Fibroblast of skin of left biceps (primary cell): ENCODE results near the gene WDR27.

Experiments used
- DNase-seq, 2 experiments: peaks; one replicate each; pipeline ENCODE4 v3.0.0-alpha.2; 2013; ENCODE audit warnings: low read depth in 2 of 2

The WDR27 gene

DNA sequence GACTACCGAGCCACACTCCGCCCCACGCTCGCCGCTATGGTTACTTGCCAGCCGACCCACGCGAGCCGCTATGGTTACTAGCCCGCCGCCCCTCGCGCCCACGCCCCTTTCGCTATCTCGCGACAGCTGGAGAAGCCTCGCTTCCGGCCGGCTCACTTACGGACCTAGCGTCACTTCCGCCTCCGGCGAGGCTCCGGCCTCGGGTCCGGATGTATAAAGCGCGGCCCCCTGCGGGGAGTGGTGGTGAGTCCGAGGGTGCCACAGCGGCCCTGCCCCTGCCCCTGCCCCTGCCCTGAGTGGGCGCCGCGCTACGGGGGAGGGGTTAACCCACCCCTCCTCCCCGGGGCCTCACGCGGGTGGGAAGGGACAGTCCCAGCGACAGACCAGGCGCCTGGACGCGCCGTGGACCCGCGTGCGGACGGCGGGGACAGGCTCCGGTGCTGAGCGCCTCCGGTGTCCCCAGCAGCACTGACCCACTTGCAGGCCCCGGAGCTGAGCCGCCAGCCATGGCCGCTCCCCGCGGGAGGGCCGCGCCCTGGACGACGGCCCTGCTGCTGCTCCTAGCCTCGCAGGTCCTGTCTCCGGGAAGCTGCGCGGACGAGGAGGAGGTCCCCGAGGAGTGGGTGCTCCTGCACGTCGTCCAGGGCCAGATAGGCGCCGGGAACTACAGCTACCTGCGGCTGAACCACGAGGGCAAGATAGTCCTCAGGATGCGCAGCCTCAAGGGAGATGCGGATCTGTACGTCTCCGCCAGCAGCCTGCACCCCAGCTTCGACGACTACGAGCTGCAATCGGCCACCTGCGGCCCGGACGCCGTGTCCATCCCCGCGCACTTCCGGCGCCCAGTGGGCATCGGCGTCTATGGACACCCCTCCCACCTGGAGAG lies at the start of gene WDR27, which contains the start of gene C6orf120:
Gene WDR27 (minus strand): TSS at position 76 of the 886 bp plus-strand sequence. CDS start 13,024 bp downstream, outside the sequence.
Gene C6orf120 (plus strand): TSS at position 173 of the 886 bp plus-strand sequence. CDS start 334 bp downstream, at position 507.
- peak; percentile 84 to 85 for DNase-seq

DNA sequence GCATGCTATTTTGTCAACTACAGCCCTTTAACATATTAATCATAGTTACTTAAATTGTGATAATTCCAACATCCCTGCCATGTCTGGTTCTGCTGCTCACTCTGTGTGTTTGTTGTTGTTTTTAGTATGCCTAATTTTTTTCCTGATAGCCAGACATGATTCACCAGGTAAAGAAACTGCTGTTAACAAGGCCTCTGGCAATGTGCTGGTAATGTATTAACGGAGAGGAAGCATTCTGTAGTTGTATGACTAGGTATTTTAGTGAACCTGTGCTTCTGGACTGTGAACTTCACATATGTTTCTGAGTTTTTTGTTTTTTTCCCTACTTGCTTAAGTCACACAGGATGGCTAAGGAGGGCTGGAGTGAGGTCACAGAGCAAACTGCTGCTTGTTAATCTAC lies 44.7 kb upstream of the WDR27 start:
- no peak for DNase-seq

GRCh38 chr6:169745405-169745804 lies 43.6 kb upstream of the WDR27 start:
- DNase-seq: no peak

DNA sequence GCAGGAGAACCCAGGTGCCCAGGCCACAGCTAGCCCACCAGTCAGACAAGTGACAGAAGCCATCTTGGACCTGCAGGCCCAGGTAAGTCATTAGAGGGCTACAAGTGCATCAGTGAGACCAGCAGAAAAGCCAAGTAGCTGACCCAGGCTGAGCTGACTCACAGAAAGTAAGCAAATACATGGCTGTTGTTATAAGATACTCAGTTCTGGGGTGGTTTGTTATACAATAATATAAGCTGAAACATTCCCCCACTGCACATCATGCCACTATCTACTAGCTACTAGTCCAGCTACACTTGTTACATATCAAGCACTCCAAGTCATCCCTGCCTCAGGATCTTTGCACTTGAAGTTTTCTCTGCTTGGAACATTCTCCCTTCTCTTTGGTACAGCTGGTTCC lies 39.5 kb upstream of the WDR27 start:
- no peak for DNase-seq

- DNase-seq: no peak
Measured at GRCh38 chr6:169738976-169739529, 37.2 kb upstream of the WDR27 start.

DNA sequence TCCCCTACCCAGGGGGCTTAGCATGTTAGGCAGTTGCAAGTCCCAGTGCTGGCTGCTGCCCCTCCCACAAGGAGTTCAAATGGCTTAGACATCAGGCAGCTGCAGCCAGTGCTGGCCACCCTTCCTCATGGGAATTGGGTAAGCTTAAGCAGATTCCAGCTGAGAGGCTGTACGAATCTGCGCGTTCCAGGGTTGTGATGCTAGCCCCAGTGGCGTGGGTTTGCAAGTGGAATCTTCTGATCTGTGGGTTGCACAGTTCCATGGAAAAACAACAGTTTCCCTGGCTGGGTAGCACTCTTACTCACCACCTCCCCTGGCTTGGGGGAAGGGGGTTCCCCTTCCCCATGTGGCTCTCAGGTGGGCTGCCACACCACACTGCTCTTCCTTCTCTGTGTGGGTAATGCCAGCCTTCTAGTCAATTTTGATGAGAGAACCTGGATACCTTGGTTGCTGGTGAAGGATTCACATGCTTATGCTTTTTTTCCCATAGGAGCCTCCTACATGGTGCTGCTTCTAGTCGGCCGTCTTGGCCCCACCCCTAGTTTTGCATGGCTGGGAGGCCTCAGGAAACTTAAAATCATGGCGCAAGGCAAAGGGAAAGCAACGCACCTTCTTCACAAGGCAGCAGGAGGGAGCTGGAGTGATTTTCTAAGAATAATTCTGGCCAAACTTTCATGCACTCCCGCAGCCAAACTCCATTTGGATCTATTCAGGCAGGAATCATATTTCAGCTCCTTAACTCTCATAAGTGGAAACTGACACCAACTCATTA lies 36.6 kb upstream of the WDR27 start:
- no peak for DNase-seq

DNA sequence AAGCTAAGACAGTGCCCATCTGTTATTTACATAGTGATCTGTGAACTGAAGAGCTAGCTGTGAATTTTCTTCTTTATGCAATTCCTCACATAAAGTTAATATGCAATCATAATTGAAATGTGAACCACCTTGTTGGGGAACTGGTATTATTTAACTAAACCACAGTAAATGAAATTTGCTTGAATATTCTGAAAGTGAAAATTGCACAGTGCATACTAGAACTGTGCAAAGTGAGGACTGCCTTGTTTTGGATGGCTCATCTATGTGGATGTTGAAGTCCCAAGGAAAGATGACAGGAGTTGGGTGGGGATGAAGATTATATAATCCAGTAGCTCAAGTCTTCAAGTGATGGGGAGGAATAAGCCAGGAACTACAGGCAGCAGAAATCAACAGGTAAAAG lies 28.1 kb upstream of the WDR27 start:
- no peak for DNase-seq

GRCh38 chr6:169726963-169727362 lies 25.1 kb upstream of the WDR27 start:
- no peak for DNase-seq

DNA sequence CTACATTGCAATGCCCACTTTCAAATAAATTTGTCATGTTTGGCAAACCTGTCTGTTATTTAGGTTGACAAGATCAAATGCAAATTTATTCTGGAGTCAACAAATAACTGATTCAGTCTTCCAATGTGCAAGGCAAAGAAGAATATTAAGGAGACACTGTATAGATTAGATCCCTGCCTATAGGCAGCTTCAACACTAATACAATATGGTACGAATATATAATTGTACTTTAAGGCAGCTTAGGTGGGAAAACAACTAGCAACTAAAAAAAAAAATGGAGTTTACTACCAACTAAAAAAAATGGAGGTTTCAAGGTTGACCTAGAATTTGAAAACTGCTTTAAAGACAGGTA lies 24.2 kb upstream of the WDR27 start:
- no peak for DNase-seq

- DNase-seq: no peak
Measured at GRCh38 chr6:169725125-169726048, 23.6 kb upstream of the WDR27 start.

GRCh38 chr6:169724494-169725124 lies 22.8 kb upstream of the WDR27 start, which contains the start of gene PHF10:
TSS of gene PHF10 (minus strand) at chr6:169724500. CDS start at chr6:169723931, 569 bp downstream.
- DNase-seq: no peak

- DNase-seq: no peak
Measured at GRCh38 chr6:169723991-169724493, 22.2 kb upstream of the WDR27 start.

DNA sequence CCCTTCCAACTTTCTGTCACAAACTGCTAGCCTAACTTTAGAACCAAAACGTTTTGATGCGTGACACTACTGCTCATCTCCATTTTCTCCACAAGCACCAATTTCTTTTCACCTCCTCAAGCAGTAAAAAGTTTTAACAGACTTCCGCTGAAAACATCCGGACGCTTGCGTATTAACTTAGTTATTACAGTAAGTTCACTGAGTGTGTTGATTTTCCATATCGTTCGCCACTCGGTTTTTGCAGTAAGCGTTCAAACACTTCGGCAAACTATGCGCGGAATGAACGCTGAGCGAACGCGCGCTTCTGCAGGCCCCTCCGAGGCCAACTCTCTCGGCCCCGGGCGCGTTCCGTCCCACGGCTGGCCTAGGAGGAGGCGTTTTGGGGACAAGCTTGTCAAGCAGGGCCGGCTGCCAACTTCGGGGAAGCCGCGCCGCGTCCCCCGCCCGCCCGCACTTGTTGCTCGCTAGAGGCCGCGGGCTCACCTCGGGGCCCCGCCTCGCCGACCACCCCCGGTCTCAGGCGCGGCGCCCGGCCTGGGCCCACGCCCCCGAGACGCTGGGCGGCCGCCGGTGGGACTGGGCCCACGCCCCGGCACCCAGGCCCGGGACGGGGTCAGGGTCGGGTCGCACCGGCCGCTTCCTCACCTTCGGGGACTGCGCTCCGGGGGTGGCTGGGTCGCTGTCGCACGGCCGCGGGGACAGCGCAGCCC lies 21.5 kb upstream of the WDR27 start:
- DNase-seq: peak in 1 of 2 experiments; percentile 32

GRCh38 chr6:169722362-169723199 lies 20.8 kb upstream of the WDR27 start:
- no peak for DNase-seq

DNA sequence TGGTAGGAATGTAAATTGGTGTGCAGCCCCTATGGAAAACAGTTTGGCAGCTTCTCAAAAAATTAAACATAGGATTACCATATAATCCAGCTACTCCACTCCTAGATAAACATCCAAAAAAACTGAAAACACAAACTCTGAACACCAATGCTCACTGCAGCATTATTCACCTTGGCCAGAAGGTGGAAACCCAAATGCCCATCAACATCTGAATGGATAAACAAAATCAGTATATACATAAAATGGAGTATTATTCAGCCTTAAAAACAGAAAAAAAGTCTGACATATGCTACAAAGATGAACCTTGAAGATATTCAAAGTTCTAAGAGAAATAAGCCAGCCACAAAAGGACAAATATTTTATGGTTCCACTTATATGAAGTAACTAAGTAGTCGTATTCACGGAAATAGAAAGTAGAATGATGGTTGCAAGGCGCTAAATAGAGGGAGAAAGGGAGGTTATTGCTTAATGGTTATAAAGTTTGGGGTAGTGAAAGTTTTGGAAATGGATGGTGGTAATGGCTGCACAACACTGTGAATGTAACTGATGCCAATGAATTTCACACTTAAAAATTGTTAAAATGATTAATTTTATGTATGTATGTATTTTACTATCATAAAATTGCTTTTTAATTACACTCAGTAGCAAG lies 18.5 kb upstream of the WDR27 start:
- DNase-seq: no peak

DNA sequence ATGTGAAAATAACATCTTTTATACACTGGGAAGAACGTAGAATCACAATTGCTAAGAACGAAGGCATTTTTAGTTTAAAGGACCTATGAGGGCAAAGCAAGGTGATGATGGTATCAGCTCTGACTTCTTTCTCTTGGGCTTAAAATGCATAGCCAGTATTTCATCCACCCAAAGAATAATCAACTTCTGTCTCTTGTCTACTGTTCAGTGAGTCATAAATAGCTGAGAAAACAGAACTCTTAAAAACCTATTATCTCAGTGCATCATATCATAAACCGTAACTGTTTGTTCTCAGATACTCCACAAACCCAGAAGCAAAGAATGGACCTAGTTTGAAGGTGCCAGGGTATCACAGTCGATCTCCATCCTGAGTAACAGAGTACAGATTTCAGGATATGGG lies 17.3 kb upstream of the WDR27 start:
- no peak for DNase-seq

DNA sequence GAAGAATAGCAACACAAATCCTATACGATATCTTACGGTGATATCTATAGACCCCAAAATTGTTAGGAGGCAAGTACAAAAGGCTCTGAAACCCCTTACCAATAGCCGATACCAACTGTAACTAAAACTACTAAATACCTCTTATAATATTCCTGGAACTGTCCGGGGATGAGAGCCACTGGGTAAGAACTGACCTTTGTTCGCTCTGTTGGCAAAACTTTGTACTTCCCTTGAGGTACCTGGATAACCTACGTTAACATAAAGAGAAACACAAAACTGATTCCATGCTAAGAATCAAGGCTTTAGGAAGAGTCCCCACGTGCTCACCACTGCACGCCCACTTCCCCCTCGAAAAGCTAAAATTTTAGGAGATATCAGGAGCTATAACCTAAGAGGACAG lies 12.8 kb upstream of the WDR27 start:
- no peak for DNase-seq

DNA sequence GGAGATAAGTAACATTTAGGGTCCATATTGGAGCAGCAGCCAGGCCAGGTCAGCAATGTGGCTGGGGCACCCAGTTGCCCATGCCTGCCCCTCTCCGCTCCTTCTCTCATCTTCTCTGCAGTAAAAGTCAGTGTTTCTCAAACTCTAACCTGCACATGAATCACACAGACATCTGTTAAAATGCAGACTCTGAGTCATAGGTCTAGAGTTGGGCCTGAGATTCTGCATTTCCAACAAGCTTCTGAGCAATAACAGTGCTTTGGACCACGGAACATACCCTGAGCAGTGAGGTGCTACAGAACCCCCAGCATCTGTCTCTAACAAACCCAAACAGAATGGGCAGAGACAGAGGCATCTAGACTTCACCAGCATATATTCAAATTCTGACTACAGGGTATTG lies 12.3 kb upstream of the WDR27 start:
- DNase-seq: no peak

- DNase-seq: no peak
Measured at GRCh38 chr6:169710009-169710408, 8.2 kb upstream of the WDR27 start.
